Esophagus muscularis mucosa (tissue), 4 donors: ENCODE results near the gene IRX1. TPM values are rescaled to one million over a fixed set of nuclear protein-coding genes. Genes with fewer than 3 reads are reported as not detected.

Experiments
- DNase-seq: peaks from one replicate; pipeline ENCODE4 v3.0.0-alpha.2; 2017; ENCODE audit errors: extremely low spot score
- H3K27ac ChIP-seq, 4 donors: fragments of 200-600 bp; sonication (generic); replicated peaks in 1 of 4; 1 replicate in 3 of 4; 2 replicates in 1 of 4; pipeline ENCODE4 v1.5.1; 2016 to 2019; ENCODE audit warnings: mild to moderate bottlenecking in 1 of 4
- H3K27me3 ChIP-seq, 4 donors: fragments of 200-600 bp; sonication (generic); one replicate each; pipeline versions ENCODE4 v1.5.1 to v1.6.0; 2016 to 2019
- H3K36me3 ChIP-seq, 4 donors: fragments of 200-600 bp; sonication (generic); one replicate each; pipeline ENCODE4 v1.5.1; 2016 to 2019
- H3K4me1 ChIP-seq, 4 donors: fragments of 200-600 bp; sonication (generic); one replicate each; pipeline ENCODE4 v1.5.1; 2016 to 2019
- H3K4me3 ChIP-seq, 4 donors: fragments of 200-600 bp; sonication (generic); 1 replicate in 2 of 4; 2 replicates in 2 of 4; pipeline ENCODE4 v1.5.1; 2016 to 2019; ENCODE audit warnings: mild to moderate bottlenecking in 4 of 4, moderate library complexity in 1 of 4
- H3K9me3 ChIP-seq, 4 donors: fragments of 200-600 bp; sonication (generic); 1 replicate in 3 of 4; 2 replicates in 1 of 4; pipeline ENCODE4 v1.5.1; 2016 to 2019
- CTCF ChIP-seq, 3 experiments: fragments of 200-600 bp in 2 of 3; fragments of 450-650 bp in 1 of 3; sonication (generic) in 2 of 3; IDR thresholded peaks; one replicate each; pipeline ENCODE4 v1.5.1; 2017 to 2019; ENCODE audit warnings: antibody characterized with exemption in 3 of 3, mild to moderate bottlenecking in 2 of 3, moderate library complexity in 1 of 3
- EP300 ChIP-seq: sonication (generic); formaldehyde crosslinking; IDR thresholded peaks from one replicate; pipeline ENCODE4 v1.6.1; 2017; ENCODE audit warnings: antibody characterized with exemption
- POLR2A ChIP-seq: fragments of 450-650 bp; IDR thresholded peaks from one replicate; pipeline ENCODE4 v1.6.1; 2017; ENCODE audit warnings: antibody characterized with exemption, moderate library complexity, mild to moderate bottlenecking, low read depth
- POLR2AphosphoS5 ChIP-seq, 2 donors: sonication (generic); formaldehyde crosslinking; IDR thresholded peaks; one replicate each; pipeline ENCODE4 v1.6.1; 2017; ENCODE audit warnings: antibody characterized with exemption in 2 of 2
- WGBS: methylation state at CpG from one replicate; pipeline ENCODE4 v1.1.5; 2018; 5-methylcytosine and 5-hydroxymethylcytosine counted together
- intact Hi-C: fragments of 100-400 bp; cut with DNase I; formaldehyde crosslinking; loops from one replicate; pipeline ENCODE4 v1.15.1; 2023
- total RNA-seq, 4 donors: library from RNA; depleted of rRNA; stranded (reverse); fragments of >200 nt; gene quantifications; one replicate each; pipeline versions ENCODE4 v1.1.0 to v1.2.1, GENCODE V29; 2016

The IRX1 gene
- total RNA-seq, 4 donors from 2014 or later, result 0.17 TPM; not detected in 3

DNA sequence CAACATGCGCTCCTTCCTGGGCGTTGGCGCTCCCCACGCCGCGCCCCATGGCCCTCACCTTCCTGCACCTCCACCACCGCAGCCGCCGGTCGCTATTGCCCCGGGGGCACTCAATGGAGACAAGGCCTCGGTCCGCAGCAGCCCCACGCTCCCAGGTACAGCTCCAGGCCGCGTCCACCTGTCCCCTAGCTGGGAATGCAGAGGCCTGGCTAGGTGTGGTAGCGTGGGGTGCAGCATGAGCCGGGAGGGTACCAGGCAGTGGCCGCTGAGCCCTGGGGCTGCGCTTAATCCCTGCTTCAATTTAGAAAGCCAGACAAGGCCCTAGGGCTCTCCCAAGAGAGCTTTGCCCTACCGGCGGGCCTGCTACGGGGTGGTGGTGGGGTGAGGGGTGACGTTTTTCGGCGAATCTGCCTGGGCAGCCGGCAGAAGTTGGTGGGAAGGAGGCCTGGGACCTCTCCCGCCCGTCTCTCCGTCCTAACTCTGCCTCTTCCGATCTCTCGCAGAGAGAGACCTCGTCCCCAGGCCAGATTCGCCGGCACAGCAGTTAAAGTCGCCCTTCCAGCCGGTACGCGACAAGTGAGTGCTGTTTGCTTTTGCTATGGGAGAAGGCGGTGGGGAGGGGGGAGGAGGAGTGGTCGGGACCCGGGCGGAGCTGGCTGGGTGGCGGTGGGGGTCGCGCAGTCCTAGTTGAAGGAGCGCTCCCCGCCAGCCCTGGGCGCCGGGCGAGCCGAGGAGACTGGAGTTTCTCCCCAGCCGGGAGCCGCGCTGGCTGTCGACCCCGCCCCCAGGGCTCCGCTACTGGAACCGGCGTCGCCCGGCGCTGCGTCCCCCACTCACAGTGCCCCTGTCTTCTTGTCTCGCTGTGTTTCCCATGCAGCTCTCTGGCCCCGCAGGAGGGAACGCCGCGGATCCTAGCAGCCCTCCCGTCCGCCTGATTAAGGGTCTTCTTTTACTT is 4.8 kb downstream of the IRX1 start:
- no peak for TF ChIP-seq EP300
- no peak for TF ChIP-seq POLR2AphosphoS5 (IDR thresholded peaks at IDR 0.05)
- TF ChIP-seq CTCF (IDR thresholded peaks at IDR 0.05), result no peak
- H3K4me3 ChIP-seq, result peak overlapping the region in 3 of 4 donors; percentile 6 to 22 (median 13)
- no peaks in the 10 kb centered on the region for H3K9me3 ChIP-seq
- intact Hi-C loops, result no loop called here
- H3K4me1 ChIP-seq, result peaks cover 12 to 60% (median 44%) of the 10 kb centered on the region in 4 donors
- WGBS, result 5% methylated on average over 11 of the region's 71 CpGs
- no peaks in the 10 kb centered on the region for H3K36me3 ChIP-seq
- no peak overlapping the region for H3K27ac ChIP-seq
- DNase-seq, result no peak
- peaks cover 0 to 100% (median 67%) of the 10 kb centered on the region in 4 donors for H3K27me3 ChIP-seq

DNA sequence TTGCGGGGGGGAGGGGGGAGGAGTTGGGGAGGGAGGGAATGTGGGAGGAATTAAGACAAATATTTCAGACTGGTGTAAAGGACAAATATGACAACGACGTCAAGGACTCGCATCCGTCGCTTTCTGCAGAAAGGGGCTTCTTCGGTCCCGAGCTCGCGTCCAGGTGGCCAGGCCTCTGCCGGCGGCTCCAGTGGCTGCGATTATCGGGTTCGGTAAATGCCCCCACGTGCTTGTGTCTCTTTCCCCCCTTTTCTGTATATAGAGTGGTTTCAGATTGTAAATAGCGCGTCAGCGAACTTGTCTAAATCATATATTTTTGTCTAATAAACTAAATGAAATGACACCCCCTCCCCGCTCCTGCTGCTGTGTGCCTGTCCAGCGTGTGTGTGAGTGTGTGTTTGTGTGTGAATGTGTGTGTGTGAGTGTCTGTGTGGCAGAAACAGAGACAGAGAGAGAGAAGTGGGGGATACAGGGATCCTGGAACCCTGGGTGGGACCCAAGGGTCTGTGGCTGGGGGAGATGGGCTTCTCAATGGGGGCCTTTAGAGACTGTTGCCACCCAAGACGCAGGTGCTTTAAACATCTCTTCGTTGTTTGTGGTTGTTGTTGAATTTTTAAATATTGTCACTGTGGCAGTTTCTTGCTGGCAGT is 5.6 kb downstream of the IRX1 start:
- TF ChIP-seq POLR2A, result no peak

GRCh38 chr5:3601911-3602782 is 6.5 kb downstream of the IRX1 start:
- Histone ChIP-seq H3K27ac (no peak overlapping the region), H3K4me3 (peak overlapping the region; percentile 10 to 34 (median 24)), H3K4me1 (peaks cover 12 to 55% (median 36%) of the 10 kb centered on the region in 4 donors), H3K9me3 (no peaks in the 10 kb centered on the region), H3K36me3 (no peaks in the 10 kb centered on the region), H3K27me3 (peaks cover 0 to 100% (median 62%) of the 10 kb centered on the region in 4 donors)
- TF ChIP-seq POLR2A, result no peak
- TF ChIP-seq CTCF (IDR thresholded peaks at IDR 0.05), result no peak
- no peak for TF ChIP-seq EP300
- no peak for TF ChIP-seq POLR2AphosphoS5 (IDR thresholded peaks at IDR 0.05)
- intact Hi-C loops, result no loop called here
- no peak for DNase-seq
- WGBS, result 7% methylated on average over 37 of the region's 73 CpGs

More for the DNA sequence above, 5.6 kb downstream of the IRX1 start:
- peak overlapping the region in 1 of 4 donors; percentile 22 for H3K4me3 ChIP-seq
- no peaks in the 10 kb centered on the region for H3K9me3 ChIP-seq
- H3K27ac ChIP-seq, result no peak overlapping the region
- intact Hi-C loops, result no loop called here
- 8% methylated on average over 23 of the region's 23 CpGs for WGBS
- no peak for DNase-seq
- H3K4me1 ChIP-seq, result peaks cover 12 to 58% (median 38%) of the 10 kb centered on the region in 4 donors
- peaks cover 0 to 100% (median 66%) of the 10 kb centered on the region in 4 donors for H3K27me3 ChIP-seq
- H3K36me3 ChIP-seq, result no peaks in the 10 kb centered on the region

GRCh38 chr5:3602785-3603502 is 7.3 kb downstream of the IRX1 start:
- Histone ChIP-seq H3K4me3 (peak overlapping the region in 3 of 4 donors; percentile 17 to 34 (median 31)), H3K27ac (no peak overlapping the region), H3K27me3 (peaks cover 0 to 100% (median 57%) of the 10 kb centered on the region in 4 donors), H3K9me3 (no peaks in the 10 kb centered on the region), H3K36me3 (no peaks in the 10 kb centered on the region), H3K4me1 (peaks cover 12 to 51% (median 36%) of the 10 kb centered on the region in 4 donors)
- 10% methylated on average over 22 of the region's 45 CpGs for WGBS
- intact Hi-C loops, result no loop called here
- no peak for DNase-seq
- TF ChIP-seq CTCF (IDR thresholded peaks at IDR 0.05) (peak in 2 of 3 experiments; percentile 12 to 34), POLR2AphosphoS5 (IDR thresholded peaks at IDR 0.05) (no peak), POLR2A (no peak)
